Smooth muscle cell (in vitro differentiated cells): ENCODE data around the gene SESN1. TPM values are rescaled to one million over a fixed set of nuclear protein-coding genes. Genes with fewer than 3 reads are reported as not detected.
A peak's percentile ranks its signal among the peaks of the same experiment; 100 is the strongest.

Experiments used
- DNase-seq: peaks from one replicate; lab custom pipeline; 2025; ENCODE audit not compliant: unreplicated experiment; lab: John Stamatoyannopoulos, UW
- H2AFZ ChIP-seq: fragments of 200-600 bp; sonication (generic); 2 replicates; pipeline ENCODE4 v1.6.0; 2016; ENCODE audit warnings: antibody characterized with exemption, low read depth, mild to moderate bottlenecking
- H3F3A ChIP-seq: fragments of 200-600 bp; sonication (generic); 2 replicates; pipeline ENCODE4 v1.6.0; 2017; ENCODE audit warnings: antibody characterized with exemption, low read depth
- H3K27ac ChIP-seq: fragments of 200-600 bp; sonication (generic); 2 replicates; pipeline ENCODE4 v1.5.1; 2016; ENCODE audit warnings: low read depth, mild to moderate bottlenecking
- H3K27me3 ChIP-seq: fragments of 200-600 bp; sonication (generic); 2 replicates; pipeline ENCODE4 v1.6.1; 2016; ENCODE audit warnings: low read depth, mild to moderate bottlenecking
- H3K36me3 ChIP-seq: fragments of 200-600 bp; sonication (generic); 2 replicates; pipeline ENCODE4 v1.5.1; 2016; ENCODE audit warnings: low read depth
- H3K4me1 ChIP-seq: fragments of 200-600 bp; sonication (generic); 2 replicates; pipeline ENCODE4 v1.5.1; 2016; ENCODE audit warnings: low read depth
- H3K4me2 ChIP-seq: fragments of 200-600 bp; sonication (generic); 2 replicates; pipeline ENCODE4 v1.6.0; 2016; ENCODE audit warnings: mild to moderate bottlenecking
- H3K4me3 ChIP-seq: fragments of 200-600 bp; sonication (generic); 2 replicates; pipeline ENCODE4 v1.5.1; 2016; ENCODE audit warnings: mild to moderate bottlenecking
- H3K79me2 ChIP-seq: fragments of 200-600 bp; sonication (generic); 2 replicates; pipeline ENCODE4 v1.6.0; 2016; ENCODE audit warnings: low read depth, mild to moderate bottlenecking
- H3K9ac ChIP-seq: fragments of 200-600 bp; sonication (generic); 2 replicates; pipeline ENCODE4 v1.6.0; 2016; ENCODE audit warnings: low read depth
- H3K9me3 ChIP-seq: fragments of 200-600 bp; sonication (generic); replicated peaks from 2 replicates; pipeline ENCODE4 v1.5.1; 2016; ENCODE audit warnings: low read depth
- H4K20me1 ChIP-seq: fragments of 200-600 bp; sonication (generic); 2 replicates; pipeline ENCODE4 v1.6.0; 2016; ENCODE audit warnings: low read depth
- WGBS: methylation state at CpG from one replicate; pipeline ENCODE4 v1.1.7; 2016; ENCODE audit warnings: low lambda C conversion rate; 5-methylcytosine and 5-hydroxymethylcytosine counted together
- polyA plus RNA-seq: library from polyadenylated mRNA; unstranded; fragments of >200 nt; fragmentation: Nextera tagmentation; extraction: Ambion mirVana; gene quantifications from 2 replicates; pipeline ENCODE4 v1.2.1, GENCODE V29; 2016
- total RNA-seq: library from RNA; depleted of rRNA; stranded (reverse); fragments of >200 nt; gene quantifications from 2 replicates; pipeline ENCODE4 v1.2.3, GENCODE V29; 2014
- TF ChIP-seq, protein P1 (sequence below): fragments of 200-600 bp; sonication (generic); IDR thresholded peaks from 2 replicates; pipeline ENCODE4 v1.5.1; 2017; ENCODE audit warnings: borderline replicate concordance, mild to moderate bottlenecking, antibody characterized with exemption; ENCODE audit not compliant: insufficient read depth, poor library complexity, severe bottlenecking

Gene SESN1
- total and polyA plus RNA-seq, 2 experiments from 2014 or later = 24.1 to 38.7 TPM

- H3K9ac ChIP-seq = no peak overlapping the region
- no peak overlapping the region for H2AFZ ChIP-seq
- peaks cover 14% of the 10 kb centered on the region for H3K79me2 ChIP-seq
- DNase-seq = no peak
- H3K4me2 ChIP-seq = peak overlapping the region; percentile 8
- no peaks in the 10 kb centered on the region for H3K27me3 ChIP-seq
- no peaks in the 10 kb centered on the region for H3K4me1 ChIP-seq
- H3K27ac ChIP-seq = no peak overlapping the region
- WGBS = 39% methylated on average over 4 of the region's 4 CpGs
- no peaks in the 10 kb centered on the region for H3K9me3 ChIP-seq
- peaks cover 4% of the 10 kb centered on the region for H4K20me1 ChIP-seq
- no peak overlapping the region for H3K4me3 ChIP-seq
- TF ChIP-seq, protein P1, sequence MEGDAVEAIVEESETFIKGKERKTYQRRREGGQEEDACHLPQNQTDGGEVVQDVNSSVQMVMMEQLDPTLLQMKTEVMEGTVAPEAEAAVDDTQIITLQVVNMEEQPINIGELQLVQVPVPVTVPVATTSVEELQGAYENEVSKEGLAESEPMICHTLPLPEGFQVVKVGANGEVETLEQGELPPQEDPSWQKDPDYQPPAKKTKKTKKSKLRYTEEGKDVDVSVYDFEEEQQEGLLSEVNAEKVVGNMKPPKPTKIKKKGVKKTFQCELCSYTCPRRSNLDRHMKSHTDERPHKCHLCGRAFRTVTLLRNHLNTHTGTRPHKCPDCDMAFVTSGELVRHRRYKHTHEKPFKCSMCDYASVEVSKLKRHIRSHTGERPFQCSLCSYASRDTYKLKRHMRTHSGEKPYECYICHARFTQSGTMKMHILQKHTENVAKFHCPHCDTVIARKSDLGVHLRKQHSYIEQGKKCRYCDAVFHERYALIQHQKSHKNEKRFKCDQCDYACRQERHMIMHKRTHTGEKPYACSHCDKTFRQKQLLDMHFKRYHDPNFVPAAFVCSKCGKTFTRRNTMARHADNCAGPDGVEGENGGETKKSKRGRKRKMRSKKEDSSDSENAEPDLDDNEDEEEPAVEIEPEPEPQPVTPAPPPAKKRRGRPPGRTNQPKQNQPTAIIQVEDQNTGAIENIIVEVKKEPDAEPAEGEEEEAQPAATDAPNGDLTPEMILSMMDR = no peak
- no peaks in the 10 kb centered on the region for H3K36me3 ChIP-seq
- H3F3A ChIP-seq = no peaks in the 10 kb centered on the region
Observed at GRCh38 chr6:109079981-109080380, 14.7 kb downstream of the SESN1 start.

DNA sequence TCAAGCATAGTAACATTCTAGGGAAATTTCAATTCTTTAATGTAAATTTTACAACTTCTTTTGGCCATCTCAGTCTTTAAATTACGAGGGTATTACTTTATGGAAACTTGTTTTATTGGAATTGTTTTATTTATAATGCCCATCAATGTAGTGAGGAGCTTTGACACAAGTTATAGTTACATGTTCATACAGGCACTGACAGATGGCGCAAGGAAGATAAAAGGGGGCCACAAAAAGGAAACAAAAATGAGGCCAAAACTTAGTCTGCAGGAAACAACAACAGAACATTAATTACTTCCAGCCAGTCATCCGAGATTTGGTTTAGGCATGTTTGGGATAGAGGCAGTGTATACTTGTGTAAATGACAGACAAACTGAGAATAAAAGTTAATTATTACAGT is 18.3 kb downstream of the SESN1 start:
- Histone ChIP-seq H3K9me3 (no peaks in the 10 kb centered on the region), H2AFZ (no peak overlapping the region), H3K9ac (no peak overlapping the region), H3K4me2 (no peak overlapping the region), H3K4me3 (no peak overlapping the region), H3K36me3 (no peaks in the 10 kb centered on the region), H3K79me2 (peaks cover 3% of the 10 kb centered on the region), H3K27me3 (no peaks in the 10 kb centered on the region), H3K27ac (no peak overlapping the region), H3K4me1 (no peaks in the 10 kb centered on the region), H3F3A (no peaks in the 10 kb centered on the region), H4K20me1 (no peaks in the 10 kb centered on the region)
- TF ChIP-seq, protein P1 = no peak
- no peak for DNase-seq
- 74% methylated on average over 3 of the region's 3 CpGs for WGBS

- Histone ChIP-seq H3K4me2 (no peak overlapping the region), H4K20me1 (no peaks in the 10 kb centered on the region), H3K9me3 (no peaks in the 10 kb centered on the region), H3K27me3 (no peaks in the 10 kb centered on the region), H3K27ac (no peak overlapping the region), H3K9ac (no peak overlapping the region), H3F3A (no peaks in the 10 kb centered on the region), H3K36me3 (no peaks in the 10 kb centered on the region), H3K4me3 (no peak overlapping the region), H2AFZ (no peak overlapping the region), H3K79me2 (peaks cover 3% of the 10 kb centered on the region), H3K4me1 (no peaks in the 10 kb centered on the region)
- no peak for DNase-seq
- TF ChIP-seq, protein P1 = no peak
Observed at GRCh38 chr6:109075934-109076333, 18.7 kb downstream of the SESN1 start.

DNA sequence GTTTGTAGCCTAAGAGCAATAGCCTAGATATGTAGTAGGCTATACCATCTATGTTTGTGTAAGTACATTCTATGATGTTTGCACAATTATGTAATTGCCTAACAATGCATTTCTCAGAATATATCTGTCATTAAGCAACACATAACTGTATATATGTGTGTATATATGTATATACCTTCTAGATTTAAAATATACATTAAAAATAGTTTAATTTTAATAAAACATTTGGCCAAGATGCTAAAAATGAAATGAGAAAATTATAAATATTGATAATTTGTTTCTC is 20.6 kb downstream of the SESN1 start:
- Histone ChIP-seq H3K4me2 (no peak overlapping the region), H3F3A (no peaks in the 10 kb centered on the region), H3K27me3 (no peaks in the 10 kb centered on the region), H3K4me1 (no peaks in the 10 kb centered on the region), H3K79me2 (peaks cover 3% of the 10 kb centered on the region), H3K9ac (no peak overlapping the region), H3K36me3 (no peaks in the 10 kb centered on the region), H3K4me3 (no peak overlapping the region), H3K27ac (no peak overlapping the region), H2AFZ (no peak overlapping the region), H3K9me3 (no peaks in the 10 kb centered on the region), H4K20me1 (no peaks in the 10 kb centered on the region)
- TF ChIP-seq, protein P1 = no peak
- DNase-seq = no peak
